ENCODE data around the gene MIF. TPM values are rescaled to one million over a fixed set of nuclear protein-coding genes. Genes with fewer than 3 reads are reported as not detected.

Gene MIF
- total and polyA plus RNA-seq, 2 donors from 2014 or later = 505 to 1,211 TPM

DNA sequence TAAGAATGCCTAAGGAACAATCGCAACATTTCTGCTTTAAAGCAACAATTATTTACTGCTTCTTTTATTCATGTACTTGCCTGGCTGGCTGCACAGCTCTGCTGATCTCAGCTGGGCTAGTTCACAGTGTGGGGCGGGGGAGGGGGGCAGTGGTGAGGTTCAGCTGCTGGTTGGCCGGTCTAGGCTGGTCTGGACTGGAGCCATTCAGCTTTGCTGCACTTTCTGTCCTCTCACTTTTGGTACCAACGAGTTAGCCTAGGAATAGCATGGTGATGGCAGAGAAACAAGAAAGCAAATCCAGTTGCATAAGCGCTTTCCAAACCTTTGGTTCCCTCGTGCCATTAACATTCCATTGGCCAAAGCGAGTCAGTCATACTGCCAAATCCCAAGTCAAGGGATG lies 16.0 kb upstream of the MIF start:
- TF ChIP-seq, protein P1, sequence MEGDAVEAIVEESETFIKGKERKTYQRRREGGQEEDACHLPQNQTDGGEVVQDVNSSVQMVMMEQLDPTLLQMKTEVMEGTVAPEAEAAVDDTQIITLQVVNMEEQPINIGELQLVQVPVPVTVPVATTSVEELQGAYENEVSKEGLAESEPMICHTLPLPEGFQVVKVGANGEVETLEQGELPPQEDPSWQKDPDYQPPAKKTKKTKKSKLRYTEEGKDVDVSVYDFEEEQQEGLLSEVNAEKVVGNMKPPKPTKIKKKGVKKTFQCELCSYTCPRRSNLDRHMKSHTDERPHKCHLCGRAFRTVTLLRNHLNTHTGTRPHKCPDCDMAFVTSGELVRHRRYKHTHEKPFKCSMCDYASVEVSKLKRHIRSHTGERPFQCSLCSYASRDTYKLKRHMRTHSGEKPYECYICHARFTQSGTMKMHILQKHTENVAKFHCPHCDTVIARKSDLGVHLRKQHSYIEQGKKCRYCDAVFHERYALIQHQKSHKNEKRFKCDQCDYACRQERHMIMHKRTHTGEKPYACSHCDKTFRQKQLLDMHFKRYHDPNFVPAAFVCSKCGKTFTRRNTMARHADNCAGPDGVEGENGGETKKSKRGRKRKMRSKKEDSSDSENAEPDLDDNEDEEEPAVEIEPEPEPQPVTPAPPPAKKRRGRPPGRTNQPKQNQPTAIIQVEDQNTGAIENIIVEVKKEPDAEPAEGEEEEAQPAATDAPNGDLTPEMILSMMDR (IDR thresholded peaks at IDR 0.05; ENCODE audit: borderline replicate concordance, extremely low read depth, insufficient read depth) = no peak
- Histone ChIP-seq H3K9ac (ENCODE audit: low read length in 3 of 3) (no peak overlapping the region), H3K36me3 (ENCODE audit: control insufficient read depth in 2 of 3, insufficient read depth in 3 of 3, low read length in 3 of 3) (peaks cover 5 to 38% (median 15%) of the 10 kb centered on the region in 3 donors), H3K27ac (ENCODE audit: low read depth in 2 of 2, low read length in 2 of 2) (peak overlapping the region; percentile 59 to 67), H3K9me3 (ENCODE audit: control insufficient read depth in 2 of 3, insufficient read depth in 1 of 3, low read length in 3 of 3) (no peaks in the 10 kb centered on the region), H3K4me3 (ENCODE audit: low read length in 3 of 3) (no peak overlapping the region), H3K4me1 (ENCODE audit: control insufficient read depth in 2 of 3, insufficient read depth in 2 of 3, low read depth in 1 of 3, low read length in 3 of 3) (peaks cover 0 to 12% (median 5%) of the 10 kb centered on the region in 3 donors), H3K27me3 (ENCODE audit: control insufficient read depth, insufficient read depth, low read length) (no peaks in the 10 kb centered on the region)
- intact Hi-C loops (cut with DNase I) = no loop called here
- DNase-seq = peak in 4 of 5 donors; percentile 33 to 79 (median 44)
- FAIRE-seq = no peak

DNA sequence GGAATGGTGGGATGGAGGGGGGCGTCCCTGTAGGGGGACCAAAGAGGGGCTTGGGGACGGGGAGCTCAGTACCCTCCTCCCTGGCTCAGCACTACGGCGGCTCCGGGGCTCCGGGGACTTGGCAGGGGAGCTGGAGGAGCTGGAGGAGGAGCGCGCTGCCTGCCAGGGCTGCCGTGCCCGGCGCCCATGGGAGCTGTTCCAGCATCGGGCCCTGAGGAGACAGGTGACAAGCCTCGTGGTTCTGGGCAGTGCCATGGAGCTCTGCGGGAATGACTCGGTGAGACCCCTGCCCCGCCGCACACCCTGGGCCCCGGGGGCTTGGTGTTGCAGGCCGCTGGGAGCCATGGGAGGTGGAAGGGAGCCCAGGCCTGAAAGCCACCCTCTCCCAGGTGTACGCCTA lies 11.8 kb upstream of the MIF start:
- no peak for FAIRE-seq

DNA sequence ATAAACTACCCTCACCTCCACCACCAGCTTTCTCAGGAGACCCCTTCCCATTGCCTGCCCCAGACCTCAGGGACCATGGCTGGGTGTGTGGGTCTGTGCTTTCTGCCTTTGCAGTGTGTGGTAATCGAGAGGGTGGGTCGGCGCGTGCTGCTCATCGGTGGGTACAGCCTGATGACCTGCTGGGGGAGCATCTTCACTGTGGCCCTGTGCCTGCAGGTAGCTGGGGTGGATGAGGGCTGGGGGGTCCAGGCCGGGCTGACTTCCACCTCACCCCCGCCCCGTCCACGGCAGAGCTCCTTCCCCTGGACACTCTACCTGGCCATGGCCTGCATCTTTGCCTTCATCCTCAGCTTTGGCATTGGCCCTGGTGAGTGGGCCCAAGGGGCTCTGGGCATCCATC lies 10.5 kb upstream of the MIF start:
- TF ChIP-seq, protein P1 (IDR thresholded peaks at IDR 0.05; ENCODE audit: borderline replicate concordance, extremely low read depth, insufficient read depth) = no peak
- Histone ChIP-seq H3K9ac (ENCODE audit: low read length in 3 of 3) (no peak overlapping the region), H3K4me1 (ENCODE audit: control insufficient read depth in 2 of 3, insufficient read depth in 2 of 3, low read depth in 1 of 3, low read length in 3 of 3) (no peaks in the 10 kb centered on the region), H3K27me3 (ENCODE audit: control insufficient read depth, insufficient read depth, low read length) (no peaks in the 10 kb centered on the region), H3K36me3 (ENCODE audit: control insufficient read depth in 2 of 3, insufficient read depth in 3 of 3, low read length in 3 of 3) (peaks cover 0 to 27% (median 12%) of the 10 kb centered on the region in 3 donors), H3K4me3 (ENCODE audit: low read length in 3 of 3) (no peak overlapping the region), H3K9me3 (ENCODE audit: control insufficient read depth in 2 of 3, insufficient read depth in 1 of 3, low read length in 3 of 3) (no peaks in the 10 kb centered on the region), H3K27ac (ENCODE audit: low read depth in 2 of 2, low read length in 2 of 2) (no peak overlapping the region)
- intact Hi-C loops (cut with DNase I) = no loop called here
- FAIRE-seq = no peak
- peak in 1 of 5 donors; percentile 62 for DNase-seq

More for the DNA sequence above, 11.8 kb upstream of the MIF start:
- Histone ChIP-seq H3K27ac (ENCODE audit: low read depth in 2 of 2, low read length in 2 of 2) (no peak overlapping the region), H3K4me3 (ENCODE audit: low read length in 3 of 3) (no peak overlapping the region), H3K9ac (ENCODE audit: low read length in 3 of 3) (no peak overlapping the region), H3K4me1 (ENCODE audit: control insufficient read depth in 2 of 3, insufficient read depth in 2 of 3, low read depth in 1 of 3, low read length in 3 of 3) (peaks cover 0 to 9% (median 5%) of the 10 kb centered on the region in 3 donors), H3K27me3 (ENCODE audit: control insufficient read depth, insufficient read depth, low read length) (no peaks in the 10 kb centered on the region), H3K9me3 (ENCODE audit: control insufficient read depth in 2 of 3, insufficient read depth in 1 of 3, low read length in 3 of 3) (no peaks in the 10 kb centered on the region), H3K36me3 (ENCODE audit: control insufficient read depth in 2 of 3, insufficient read depth in 3 of 3, low read length in 3 of 3) (peaks cover 0 to 28% (median 12%) of the 10 kb centered on the region in 3 donors)
- TF ChIP-seq, protein P1 (IDR thresholded peaks at IDR 0.05; ENCODE audit: borderline replicate concordance, extremely low read depth, insufficient read depth) = no peak
- intact Hi-C loops (cut with DNase I) = no loop called here
- peak in 1 of 5 donors; percentile 70 for DNase-seq

DNA sequence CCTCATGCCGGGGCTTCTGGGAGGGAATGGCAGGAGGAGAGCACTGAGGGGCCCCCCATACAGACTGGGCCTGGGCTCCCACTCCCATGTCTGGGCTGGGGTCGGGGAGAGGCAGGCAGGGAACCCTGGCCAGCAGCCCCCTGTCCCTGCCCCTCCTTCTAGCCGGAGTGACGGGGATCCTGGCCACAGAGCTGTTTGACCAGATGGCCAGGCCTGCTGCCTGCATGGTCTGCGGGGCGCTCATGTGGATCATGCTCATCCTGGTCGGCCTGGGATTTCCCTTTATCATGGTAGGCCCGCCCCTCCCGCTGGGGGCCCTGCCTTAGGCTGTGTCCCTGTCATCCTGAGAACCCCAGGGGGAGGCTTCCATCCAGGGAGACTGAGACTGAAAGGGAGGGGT lies 10.0 kb upstream of the MIF start:
- Histone ChIP-seq H3K36me3 (ENCODE audit: control insufficient read depth in 2 of 3, insufficient read depth in 3 of 3, low read length in 3 of 3) (peaks cover 0 to 27% (median 12%) of the 10 kb centered on the region in 3 donors), H3K27me3 (ENCODE audit: control insufficient read depth, insufficient read depth, low read length) (no peaks in the 10 kb centered on the region), H3K9me3 (ENCODE audit: control insufficient read depth in 2 of 3, insufficient read depth in 1 of 3, low read length in 3 of 3) (no peaks in the 10 kb centered on the region), H3K4me3 (ENCODE audit: low read length in 3 of 3) (no peak overlapping the region), H3K4me1 (ENCODE audit: control insufficient read depth in 2 of 3, insufficient read depth in 2 of 3, low read depth in 1 of 3, low read length in 3 of 3) (no peaks in the 10 kb centered on the region), H3K9ac (ENCODE audit: low read length in 3 of 3) (no peak overlapping the region), H3K27ac (ENCODE audit: low read depth in 2 of 2, low read length in 2 of 2) (no peak overlapping the region)
- TF ChIP-seq, protein P1 (IDR thresholded peaks at IDR 0.05; ENCODE audit: borderline replicate concordance, extremely low read depth, insufficient read depth) = no peak
- intact Hi-C loops (cut with DNase I) = no loop called here
- FAIRE-seq (no peak), DNase-seq (no peak)
